A673 (cell line): ENCODE results near the gene PCDHA4. TPM values are rescaled to one million over a fixed set of nuclear protein-coding genes. Genes with fewer than 3 reads are reported as not detected.
"Not testable (repeated sequence)": the region's sequence is repeated elsewhere in the genome, so short reads cannot be mapped to it uniquely, and the experiment has no call there.

Experiments used
- BruUV-seq: library from RNA; stranded (reverse); fragments of 400-500 nt; replicated peaks from 2 replicates; lab custom pipeline; 2021; lab: Mats Ljungman, UMichigan
- CTCF ChIA-PET: fragments of 300-600 bp; sonication (Branson Sonifier 250); formaldehyde crosslinking; loops from one replicate; lab custom pipeline; 2022; ENCODE audit warnings: antibody characterized with exemption; lab: Charles Lee
- POLR2A ChIA-PET: fragments of 300-600 bp; sonication (Branson Sonifier 250); formaldehyde crosslinking; loops from one replicate; lab custom pipeline; 2022; ENCODE audit warnings: antibody characterized with exemption; ENCODE audit not compliant: low non-redundant PET; lab: Charles Lee
- DNase-seq: peaks from one replicate; pipeline ENCODE4 v3.0.0-alpha.2; 2015; ENCODE audit warnings: low spot score
- H3K27ac ChIP-seq: fragments of 200-600 bp; sonication (generic); 2 replicates; pipeline ENCODE4 v1.5.1; 2016; ENCODE audit warnings: mixed run types, low read depth, mild to moderate bottlenecking, mixed read lengths, antibody characterized with exemption, low read length; ENCODE audit not compliant: poor library complexity, severe bottlenecking
- H3K27me3 ChIP-seq: fragments of 200-600 bp; sonication (generic); replicated peaks from 2 replicates; pipeline ENCODE4 v1.6.1; 2017; ENCODE audit warnings: mixed run types, low read depth, mild to moderate bottlenecking, mixed read lengths, antibody characterized with exemption, low read length; ENCODE audit not compliant: insufficient read depth, poor library complexity
- H3K36me3 ChIP-seq: fragments of 200-600 bp; sonication (generic); 2 replicates; pipeline ENCODE4 v1.6.1; 2016; ENCODE audit warnings: mixed run types, mild to moderate bottlenecking, mixed read lengths, antibody characterized with exemption, low read length; ENCODE audit not compliant: insufficient read depth, poor library complexity, severe bottlenecking
- H3K4me1 ChIP-seq: fragments of 200-600 bp; sonication (generic); 2 replicates; pipeline ENCODE4 v1.6.1; 2017; ENCODE audit warnings: mixed run types, mild to moderate bottlenecking, mixed read lengths, antibody characterized with exemption, low read length; ENCODE audit not compliant: insufficient read depth, poor library complexity, severe bottlenecking
- H3K4me3 ChIP-seq: fragments of 200-600 bp; sonication (generic); 2 replicates; pipeline ENCODE4 v1.5.1; 2016; ENCODE audit warnings: low read depth, mixed run types, mild to moderate bottlenecking, mixed read lengths, low read length; ENCODE audit not compliant: poor library complexity, severe bottlenecking
- H3K9me3 ChIP-seq: fragments of 200-600 bp; sonication (generic); 2 replicates; pipeline ENCODE4 v1.6.1; 2016; ENCODE audit warnings: mixed run types, low read depth, mild to moderate bottlenecking, mixed read lengths, antibody characterized with exemption, low read length; ENCODE audit not compliant: poor library complexity, severe bottlenecking
- EZH2 ChIP-seq: fragments of 200-600 bp; sonication (generic); IDR thresholded peaks from 2 replicates; pipeline ENCODE4 v1.6.1; 2017; ENCODE audit warnings: borderline replicate concordance, low read depth, mild to moderate bottlenecking, mixed read lengths, antibody characterized with exemption, low read length; ENCODE audit not compliant: poor library complexity, severe bottlenecking
- intact Hi-C: fragments of 100-400 bp; cut with micrococcal nuclease; formaldehyde crosslinking; loops from one replicate; pipeline ENCODE4 v1.10.0; 2022; ENCODE audit not compliant: unreplicated experiment
- total RNA-seq: library from RNA; stranded (reverse); gene quantifications from 2 replicates; pipeline ENCODE4 v1.2.3, GENCODE V29; 2021
- TF ChIP-seq, protein P1 (sequence below): fragments of 300-800, 200-600 bp; sonication (generic); conservative IDR thresholded peaks from 2 replicates; pipeline ENCODE4 v1.5.1; 2017; ENCODE audit warnings: low read depth, mild to moderate bottlenecking, antibody characterized with exemption, low read length, moderate library complexity, mixed read lengths

The PCDHA4 gene
- total RNA-seq, 1 experiment from 2014 or later, result 0.58 TPM

DNA sequence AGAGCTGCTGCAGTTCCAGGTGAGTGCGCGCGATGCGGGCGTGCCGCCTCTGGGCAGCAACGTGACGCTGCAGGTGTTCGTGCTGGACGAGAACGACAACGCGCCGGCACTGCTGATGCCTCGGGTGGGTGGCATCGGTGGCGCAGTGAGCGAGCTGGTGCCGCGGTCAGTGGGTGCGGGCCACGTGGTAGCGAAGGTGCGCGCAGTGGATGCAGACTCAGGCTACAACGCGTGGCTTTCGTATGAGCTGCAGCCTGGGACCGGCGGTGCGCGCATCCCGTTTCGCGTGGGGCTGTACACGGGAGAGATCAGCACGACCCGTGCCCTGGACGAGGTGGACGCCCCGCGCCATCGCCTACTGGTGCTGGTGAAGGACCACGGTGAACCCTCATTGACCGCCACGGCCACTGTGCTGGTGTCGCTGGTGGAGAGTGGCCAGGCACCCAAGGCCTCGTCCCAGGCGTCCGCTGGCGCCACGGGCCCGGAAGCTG, 4.0 kb upstream of the PCDHA4 start:
- TF ChIP-seq, protein P1, sequence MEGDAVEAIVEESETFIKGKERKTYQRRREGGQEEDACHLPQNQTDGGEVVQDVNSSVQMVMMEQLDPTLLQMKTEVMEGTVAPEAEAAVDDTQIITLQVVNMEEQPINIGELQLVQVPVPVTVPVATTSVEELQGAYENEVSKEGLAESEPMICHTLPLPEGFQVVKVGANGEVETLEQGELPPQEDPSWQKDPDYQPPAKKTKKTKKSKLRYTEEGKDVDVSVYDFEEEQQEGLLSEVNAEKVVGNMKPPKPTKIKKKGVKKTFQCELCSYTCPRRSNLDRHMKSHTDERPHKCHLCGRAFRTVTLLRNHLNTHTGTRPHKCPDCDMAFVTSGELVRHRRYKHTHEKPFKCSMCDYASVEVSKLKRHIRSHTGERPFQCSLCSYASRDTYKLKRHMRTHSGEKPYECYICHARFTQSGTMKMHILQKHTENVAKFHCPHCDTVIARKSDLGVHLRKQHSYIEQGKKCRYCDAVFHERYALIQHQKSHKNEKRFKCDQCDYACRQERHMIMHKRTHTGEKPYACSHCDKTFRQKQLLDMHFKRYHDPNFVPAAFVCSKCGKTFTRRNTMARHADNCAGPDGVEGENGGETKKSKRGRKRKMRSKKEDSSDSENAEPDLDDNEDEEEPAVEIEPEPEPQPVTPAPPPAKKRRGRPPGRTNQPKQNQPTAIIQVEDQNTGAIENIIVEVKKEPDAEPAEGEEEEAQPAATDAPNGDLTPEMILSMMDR, result no peak
- TF ChIP-seq EZH2, result no peak
- no peaks in the 10 kb centered on the region for H3K4me1 ChIP-seq
- peaks cover 20% of the 10 kb centered on the region for H3K9me3 ChIP-seq
- BruUV-seq, result no TSS peak
- H3K36me3 ChIP-seq, result no peaks in the 10 kb centered on the region
- intact Hi-C loops, result no loop called here
- H3K4me3 ChIP-seq, result no peak overlapping the region
- DNase-seq, result no peak
- ChIA-PET CTCF (no interaction called here), POLR2A (no interaction called here)
- no peaks in the 10 kb centered on the region for H3K27me3 ChIP-seq
- no peak overlapping the region for H3K27ac ChIP-seq

DNA sequence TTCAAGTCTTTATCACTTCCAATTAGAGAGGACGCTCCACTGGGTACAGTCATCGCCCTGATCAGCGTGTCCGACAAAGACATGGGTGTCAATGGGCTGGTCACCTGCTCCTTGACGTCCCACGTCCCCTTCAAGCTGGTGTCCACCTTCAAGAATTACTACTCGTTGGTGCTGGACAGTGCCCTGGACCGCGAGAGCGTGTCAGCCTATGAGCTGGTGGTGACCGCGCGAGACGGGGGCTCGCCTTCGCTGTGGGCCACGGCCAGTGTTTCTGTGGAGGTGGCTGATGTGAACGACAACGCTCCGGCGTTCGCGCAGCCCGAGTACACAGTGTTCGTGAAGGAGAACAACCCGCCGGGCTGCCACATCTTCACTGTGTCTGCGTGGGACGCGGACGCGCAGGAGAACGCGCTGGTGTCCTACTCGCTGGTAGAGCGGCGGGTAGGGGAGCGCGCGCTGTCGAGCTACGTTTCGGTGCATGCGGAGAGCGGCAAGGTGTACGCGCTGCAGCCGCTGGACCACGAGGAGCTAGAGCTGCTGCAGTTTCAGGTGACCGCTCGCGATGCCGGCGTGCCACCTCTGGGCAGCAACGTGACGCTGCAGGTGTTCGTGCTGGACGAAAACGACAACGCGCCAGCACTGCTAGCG, 1.5 kb downstream of the PCDHA4 start:
- H3K9me3 ChIP-seq, H3K4me3 ChIP-seq, H3K36me3 ChIP-seq, POLR2A ChIA-PET, H3K4me1 ChIP-seq, H3K27ac ChIP-seq, H3K27me3 ChIP-seq, BruUV-seq, DNase-seq, intact Hi-C loops: not testable (repeated sequence)
- CTCF ChIA-PET, result interaction anchor here (0.7 kb wide), 1 partner anchor 9 kb away, joined by 3 read pairs; no protein-coding TSS in a partner anchor

DNA sequence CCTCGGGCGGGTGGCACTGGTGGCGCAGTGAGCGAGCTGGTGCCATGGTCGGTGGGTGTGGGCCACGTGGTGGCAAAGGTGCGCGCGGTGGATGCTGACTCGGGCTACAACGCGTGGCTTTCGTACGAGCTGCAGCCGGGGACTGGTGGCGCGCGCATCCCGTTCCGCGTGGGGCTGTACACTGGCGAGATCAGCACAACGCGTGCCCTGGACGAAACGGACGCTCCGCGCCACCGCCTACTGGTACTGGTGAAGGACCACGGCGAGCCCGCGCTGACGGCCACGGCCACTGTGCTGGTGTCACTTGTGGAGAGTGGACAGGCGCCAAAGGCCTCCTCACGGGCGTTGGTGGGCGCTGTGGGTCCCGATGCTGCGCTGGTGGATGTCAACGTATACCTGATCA, 2.0 kb downstream of the PCDHA4 start:
- POLR2A ChIA-PET, result no interaction called here
- Histone ChIP-seq H3K4me1 (no peaks in the 10 kb centered on the region), H3K9me3 (peaks cover 10% of the 10 kb centered on the region), H3K36me3 (no peaks in the 10 kb centered on the region), H3K4me3 (no peak overlapping the region), H3K27ac (no peak overlapping the region), H3K27me3 (no peaks in the 10 kb centered on the region)
- no peak for DNase-seq
- intact Hi-C loops, result no loop called here
- TF ChIP-seq, protein P1, result no peak
- no peak for TF ChIP-seq EZH2
- BruUV-seq, result no TSS peak
- CTCF ChIA-PET, result no interaction called here
